Medulla oblongata (tissue), 1 donor: Measurements from ENCODE around the gene RASGRP4.
A peak's percentile ranks its signal among the peaks of the same experiment; 100 is the strongest.
"Not testable (repeated sequence)": the region's sequence is repeated elsewhere in the genome, so short reads cannot be mapped to it uniquely, and the experiment has no call there.

ENCODE experiments used
- DNase-seq: peaks from one replicate; pipeline ENCODE4 v3.0.0-alpha.2; 2015; ENCODE audit errors: extremely low spot score

RASGRP4 gene, protein sequence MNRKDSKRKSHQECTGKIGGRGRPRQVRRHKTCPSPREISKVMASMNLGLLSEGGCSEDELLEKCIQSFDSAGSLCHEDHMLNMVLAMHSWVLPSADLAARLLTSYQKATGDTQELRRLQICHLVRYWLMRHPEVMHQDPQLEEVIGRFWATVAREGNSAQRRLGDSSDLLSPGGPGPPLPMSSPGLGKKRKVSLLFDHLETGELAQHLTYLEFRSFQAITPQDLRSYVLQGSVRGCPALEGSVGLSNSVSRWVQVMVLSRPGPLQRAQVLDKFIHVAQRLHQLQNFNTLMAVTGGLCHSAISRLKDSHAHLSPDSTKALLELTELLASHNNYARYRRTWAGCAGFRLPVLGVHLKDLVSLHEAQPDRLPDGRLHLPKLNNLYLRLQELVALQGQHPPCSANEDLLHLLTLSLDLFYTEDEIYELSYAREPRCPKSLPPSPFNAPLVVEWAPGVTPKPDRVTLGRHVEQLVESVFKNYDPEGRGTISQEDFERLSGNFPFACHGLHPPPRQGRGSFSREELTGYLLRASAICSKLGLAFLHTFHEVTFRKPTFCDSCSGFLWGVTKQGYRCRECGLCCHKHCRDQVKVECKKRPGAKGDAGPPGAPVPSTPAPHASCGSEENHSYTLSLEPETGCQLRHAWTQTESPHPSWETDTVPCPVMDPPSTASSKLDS

GRCh38 chr19:38425810-38426466 lies at the start of gene RASGRP4:
Gene RASGRP4 (minus strand): TSS chr19:38426219. CDS start chr19:38426091, 128 bp downstream.
- DNase-seq: peak; percentile 45

- no peak for DNase-seq
These were observed 49.2 kb upstream of the RASGRP4 start for GRCh38 chr19:38475176-38475575.

DNA sequence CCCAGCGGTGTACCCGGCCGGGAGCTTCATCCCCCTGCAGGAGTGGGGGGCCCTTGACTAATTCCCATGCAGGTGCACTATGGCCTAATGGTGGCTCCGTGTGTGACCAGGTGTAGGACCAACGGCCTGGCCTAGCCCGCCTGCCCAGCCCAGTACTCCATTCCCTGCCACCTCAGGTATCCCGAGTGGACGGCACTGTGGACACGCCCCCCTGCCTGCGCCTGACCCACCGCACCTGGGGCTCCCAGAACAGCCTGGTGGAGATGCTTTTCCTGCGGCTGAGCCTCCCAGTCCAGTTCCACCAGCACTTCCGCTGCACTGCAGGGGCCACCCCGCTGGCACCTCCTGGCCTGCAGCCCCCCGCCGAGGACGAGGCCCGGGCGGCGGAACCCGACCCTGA lies 47.2 kb upstream of the RASGRP4 start:
- no peak for DNase-seq

GRCh38 chr19:38472725-38473124 lies 46.7 kb upstream of the RASGRP4 start:
- DNase-seq: not testable (repeated sequence)

GRCh38 chr19:38470788-38471480 lies 44.9 kb upstream of the RASGRP4 start:
- DNase-seq: no peak

DNA sequence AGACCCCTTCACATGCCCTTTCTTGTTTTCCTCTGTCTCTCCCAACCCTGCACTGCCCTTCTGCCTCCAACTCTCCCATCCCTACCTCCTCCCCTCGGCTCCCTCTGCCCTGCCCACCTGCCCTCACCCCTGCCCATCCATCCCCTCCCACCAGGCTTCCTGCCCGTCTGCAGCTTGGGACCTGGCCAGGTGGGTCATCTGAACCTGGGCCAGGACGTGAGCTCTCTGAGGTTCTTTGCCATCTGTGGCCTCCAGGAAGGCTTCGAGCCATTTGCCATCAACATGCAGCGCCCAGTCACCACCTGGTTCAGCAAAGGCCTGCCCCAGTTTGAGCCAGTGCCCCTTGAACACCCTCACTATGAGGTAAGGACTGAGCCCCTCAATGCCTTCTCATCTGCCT lies 43.1 kb upstream of the RASGRP4 start:
- no peak for DNase-seq

GRCh38 chr19:38467541-38468525 lies 41.8 kb upstream of the RASGRP4 start:
- DNase-seq: no peak

DNA sequence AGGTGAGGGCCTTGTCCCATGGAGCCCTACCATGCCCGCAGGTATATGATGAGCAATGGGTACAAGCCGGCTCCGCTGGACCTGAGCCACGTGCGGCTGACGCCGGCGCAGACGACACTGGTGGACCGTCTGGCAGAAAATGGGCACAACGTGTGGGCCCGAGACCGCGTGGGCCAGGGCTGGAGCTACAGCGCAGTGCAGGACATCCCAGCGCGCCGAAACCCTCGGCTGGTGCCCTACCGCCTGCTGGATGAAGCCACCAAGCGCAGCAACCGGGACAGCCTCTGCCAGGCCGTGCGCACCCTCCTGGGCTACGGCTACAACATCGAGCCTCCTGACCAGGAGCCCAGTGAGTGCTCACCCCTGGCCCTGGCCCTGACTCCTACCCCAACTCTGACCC lies 40.0 kb upstream of the RASGRP4 start:
- DNase-seq: no peak

DNA sequence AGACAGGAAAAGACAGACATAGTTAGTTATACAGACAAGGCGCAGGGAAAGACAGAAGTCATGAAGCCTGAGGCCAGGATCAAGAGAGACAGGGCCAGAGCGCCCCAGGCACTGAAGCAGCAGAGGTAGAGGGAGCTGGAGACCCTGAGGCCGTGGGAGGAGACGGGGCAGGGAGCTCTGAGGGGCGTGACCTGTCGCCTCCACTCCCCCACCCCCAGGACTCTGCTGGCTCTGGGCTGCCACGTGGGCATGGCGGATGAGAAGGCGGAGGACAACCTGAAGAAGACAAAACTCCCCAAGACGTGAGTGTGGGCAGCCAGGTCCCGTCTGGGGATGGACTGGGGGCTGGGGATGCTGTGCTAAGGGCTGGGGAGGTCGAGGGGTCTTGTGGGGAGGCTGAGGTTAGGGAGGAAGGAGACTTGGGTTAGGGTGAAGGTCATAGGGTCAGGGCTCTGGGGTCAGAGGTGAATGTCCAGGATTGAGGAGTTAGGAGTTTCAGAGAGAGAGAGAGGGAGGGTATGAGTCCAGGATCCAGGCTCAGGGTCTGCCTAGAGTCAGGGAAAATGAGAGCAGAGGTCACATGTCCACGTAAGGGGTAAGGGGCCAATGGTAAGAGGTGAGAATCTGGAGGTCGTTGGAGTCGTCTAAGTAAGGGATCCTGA lies 38.5 kb upstream of the RASGRP4 start:
- DNase-seq: no peak

- no peak for DNase-seq
These were observed 37.3 kb upstream of the RASGRP4 start for GRCh38 chr19:38463365-38463764.

GRCh38 chr19:38458991-38459390 lies 33.0 kb upstream of the RASGRP4 start:
- no peak for DNase-seq

GRCh38 chr19:38457690-38458405 lies 31.8 kb upstream of the RASGRP4 start:
- no peak for DNase-seq

DNA sequence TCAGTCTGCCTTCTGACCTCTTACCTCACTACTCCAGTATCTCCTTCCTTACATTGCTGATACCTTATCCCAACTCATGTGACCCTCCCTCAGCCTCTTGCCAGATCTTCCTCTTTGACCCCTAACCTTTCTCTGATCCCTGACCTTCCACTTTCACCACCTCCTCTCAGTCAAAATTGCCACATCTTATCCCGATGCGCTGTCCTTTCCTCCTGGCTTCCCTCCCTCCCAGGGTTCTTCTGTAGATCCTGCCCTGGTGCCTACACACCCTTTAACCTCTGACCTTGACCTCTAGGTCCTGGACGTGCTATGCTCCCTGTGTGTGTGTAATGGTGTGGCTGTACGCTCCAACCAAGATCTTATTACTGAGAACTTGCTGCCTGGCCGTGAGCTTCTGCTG lies 31.2 kb upstream of the RASGRP4 start:
- no peak for DNase-seq

DNA sequence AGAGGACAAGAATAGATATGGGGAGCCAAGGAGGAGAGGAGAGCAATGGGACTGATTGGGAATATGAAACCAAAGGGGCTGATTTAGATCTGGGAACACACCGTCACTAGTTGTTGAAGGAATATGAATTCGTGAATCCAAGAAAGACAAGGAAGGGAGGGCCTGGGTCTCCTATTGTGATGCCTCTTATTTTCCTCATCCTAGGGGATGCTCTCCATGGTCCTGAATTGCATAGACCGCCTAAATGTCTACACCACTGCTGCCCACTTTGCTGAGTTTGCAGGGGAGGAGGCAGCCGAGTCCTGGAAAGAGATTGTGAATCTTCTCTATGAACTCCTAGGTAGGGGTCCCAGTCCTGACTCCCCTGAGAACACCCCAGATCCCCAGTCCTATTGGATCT lies 29.0 kb upstream of the RASGRP4 start:
- no peak for DNase-seq

DNA sequence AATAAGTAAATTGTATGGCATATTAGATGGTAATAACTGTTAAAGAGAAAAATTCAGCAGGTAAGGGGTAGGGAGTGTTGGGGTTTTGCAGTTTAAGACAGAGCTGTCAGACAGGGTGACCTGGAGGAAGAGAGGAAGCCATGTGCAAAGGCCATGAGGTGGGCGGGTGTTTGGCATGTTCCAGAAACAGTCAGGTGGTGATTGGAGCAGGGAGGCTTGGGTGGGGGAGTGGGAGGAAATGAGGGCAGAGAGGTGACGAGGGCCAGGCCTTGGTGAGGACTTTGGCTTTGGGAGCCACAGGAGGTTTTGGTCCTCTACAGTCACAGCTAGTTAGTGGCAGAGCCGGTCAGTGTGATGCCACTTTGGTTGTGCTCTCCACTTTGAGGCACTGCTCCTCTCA lies 27.6 kb upstream of the RASGRP4 start:
- DNase-seq: no peak

DNA sequence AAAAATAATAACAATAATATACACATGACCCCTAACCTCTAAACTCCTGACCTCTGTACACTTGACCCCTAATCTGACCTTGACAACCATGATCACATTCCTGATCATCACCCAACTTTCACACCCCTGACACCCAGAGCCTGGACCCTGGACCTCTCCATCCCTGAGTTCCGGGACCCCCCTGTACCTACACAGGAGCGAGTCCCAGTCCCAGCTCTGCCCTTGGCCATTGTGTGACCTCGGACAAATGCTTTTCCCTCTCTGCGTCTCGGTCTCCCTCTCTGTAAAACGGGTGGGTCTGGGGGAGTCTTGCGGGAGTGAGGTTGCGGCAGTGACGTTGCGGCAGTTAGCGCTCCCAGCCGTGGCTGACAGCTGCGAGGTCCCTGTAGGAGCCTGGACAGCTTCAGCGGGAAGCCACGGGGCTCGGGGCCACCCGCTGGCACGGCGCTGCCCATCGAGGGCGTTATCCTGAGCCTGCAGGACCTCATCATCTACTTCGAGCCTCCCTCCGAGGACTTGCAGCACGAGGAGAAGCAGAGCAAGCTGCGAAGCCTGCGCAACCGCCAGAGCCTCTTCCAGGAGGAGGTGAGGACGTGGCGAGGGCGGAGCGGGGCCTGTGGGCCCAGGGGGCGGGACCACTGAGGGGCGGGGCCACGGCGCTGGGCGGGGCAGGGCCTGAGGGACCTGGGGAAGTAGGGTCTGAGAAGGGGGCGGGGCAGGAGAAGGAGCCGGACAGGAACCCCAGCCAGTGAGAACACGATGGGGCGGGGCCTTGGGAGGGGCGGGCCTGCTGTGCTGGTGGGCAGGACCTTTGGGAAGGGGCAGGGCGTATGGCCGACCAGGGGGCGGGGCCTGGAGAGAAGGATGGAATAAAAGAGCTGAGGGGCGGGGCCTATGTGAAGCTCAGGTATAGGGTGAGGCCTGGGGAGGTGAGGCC lies 26.7 kb upstream of the RASGRP4 start:
- no peak for DNase-seq

DNA sequence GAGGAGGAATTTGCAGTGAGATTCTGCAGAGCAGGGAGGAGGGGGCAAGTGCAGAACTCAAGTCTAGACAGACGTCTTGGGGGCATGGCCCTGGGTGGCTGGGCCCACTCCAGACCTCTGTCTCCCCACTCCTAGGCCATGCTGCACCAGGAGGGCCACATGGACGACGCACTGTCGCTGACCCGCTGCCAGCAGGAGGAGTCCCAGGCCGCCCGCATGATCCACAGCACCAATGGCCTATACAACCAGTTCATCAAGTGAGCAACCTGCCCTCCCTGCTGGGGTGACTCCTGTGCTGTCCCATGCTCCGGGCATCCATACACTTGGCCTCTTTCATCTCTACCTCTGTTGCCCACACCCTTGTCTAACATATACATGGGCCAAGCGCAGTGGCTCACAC lies 25.6 kb upstream of the RASGRP4 start:
- DNase-seq: no peak

DNA sequence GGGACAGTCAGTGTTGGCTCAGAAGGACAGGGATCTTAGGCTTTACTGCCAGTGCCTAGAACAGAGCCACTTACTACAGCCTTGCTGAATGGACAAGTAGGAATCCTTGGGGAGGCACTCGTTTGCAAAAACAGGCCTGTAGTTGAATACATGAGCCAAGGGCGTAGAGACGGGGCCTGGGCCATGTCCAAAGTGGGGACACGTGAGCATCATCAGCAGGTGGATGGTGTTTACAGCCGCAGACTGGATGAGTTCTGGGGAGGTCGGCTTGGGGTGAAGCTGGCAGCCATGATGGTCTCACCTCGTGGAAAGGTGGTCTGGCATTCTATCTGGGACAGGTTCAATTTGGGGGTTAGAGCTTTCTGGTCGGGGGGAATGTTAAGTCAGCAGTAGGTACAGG lies 25.0 kb upstream of the RASGRP4 start:
- no peak for DNase-seq

DNA sequence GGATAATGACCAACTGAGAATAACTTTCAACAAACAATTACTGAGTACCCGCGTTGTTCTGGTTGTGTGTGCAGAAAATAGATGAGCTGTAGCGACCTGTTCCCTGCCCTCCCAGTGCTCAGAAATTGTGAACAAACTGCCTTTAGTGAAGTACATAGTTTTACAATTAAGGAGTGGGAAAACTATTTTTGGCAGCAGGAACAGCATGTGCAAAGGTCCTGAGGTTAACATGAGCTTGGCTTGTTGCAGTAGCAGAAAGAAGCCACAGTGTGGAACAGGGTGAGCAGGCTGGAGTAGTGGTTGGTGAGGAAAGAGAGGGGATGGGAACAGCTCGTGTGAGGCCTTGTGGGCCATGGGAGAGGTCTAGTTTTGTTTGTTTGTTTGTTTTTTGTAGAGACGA lies 23.5 kb upstream of the RASGRP4 start:
- DNase-seq: no peak
